IMR-90 (cell line): ENCODE data around the gene CSNK2A1. TPM values are rescaled to one million over a fixed set of nuclear protein-coding genes. Genes with fewer than 3 reads are reported as not detected.

Experiments used
- ATAC-seq: fragments of 200-7000 bp; cut with Tn5 transposase; 2 replicates; pipeline ENCODE4 v1.9.1; 2020; ENCODE audit warnings: low read depth, mild to moderate bottlenecking, moderate library complexity
- BruUV-seq: library from RNA; stranded (reverse); fragments of 400-500 nt; replicated peaks from 2 replicates; lab custom pipeline; 2021; lab: Mats Ljungman, UMichigan
- CTCF ChIA-PET: fragments of 300-600 bp; formaldehyde crosslinking; extraction: SDS; loops from one replicate; lab custom pipeline; 2021; ENCODE audit warnings: antibody characterized with exemption; lab: Yijun Ruan, JAX
- POLR2A ChIA-PET: fragments of 300-600 bp; sonication (Branson Sonifier 250); formaldehyde crosslinking; loops from one replicate; lab custom pipeline; 2022; ENCODE audit warnings: antibody characterized with exemption; ENCODE audit not compliant: unreplicated experiment; lab: Charles Lee
- DNase-seq: peaks from one replicate; pipeline ENCODE4 v3.0.0; 2013
- H2AFZ ChIP-seq: replicated peaks from 2 replicates; pipeline ENCODE3; 2013; ENCODE audit warnings: low read length, mild to moderate bottlenecking; ENCODE audit not compliant: poor library complexity
- H2AK5ac ChIP-seq: 2 replicates; pipeline ENCODE4 v1.6.1; 2013; ENCODE audit warnings: low read depth, low read length, inconsistent platforms
- H2AK9ac ChIP-seq: replicated peaks from 2 replicates; pipeline ENCODE3; 2013; ENCODE audit warnings: mild to moderate bottlenecking, low read depth, low read length, moderate library complexity; ENCODE audit not compliant: poor library complexity
- H2BK120ac ChIP-seq: 2 replicates; pipeline ENCODE4 v1.6.1; 2013; ENCODE audit warnings: low read depth, low read length, inconsistent platforms
- H2BK15ac ChIP-seq: 3 replicates; pipeline ENCODE4 v1.6.1; 2013; ENCODE audit warnings: low read depth, low read length, inconsistent platforms
- H2BK20ac ChIP-seq: 2 replicates; pipeline ENCODE4 v1.6.1; 2013; ENCODE audit warnings: low read depth, mild to moderate bottlenecking, inconsistent platforms, low read length, moderate library complexity
- H2BK5ac ChIP-seq: 2 replicates; pipeline ENCODE4 v1.6.1; 2013; ENCODE audit warnings: mild to moderate bottlenecking, low read depth, low read length, inconsistent platforms; ENCODE audit not compliant: poor library complexity, severe bottlenecking
- H3K14ac ChIP-seq: replicated peaks from 2 replicates; pipeline ENCODE4 v1.6.1; 2013; ENCODE audit warnings: low read depth, low read length, inconsistent platforms
- H3K18ac ChIP-seq: 2 replicates; pipeline ENCODE4 v1.6.1; 2013; ENCODE audit warnings: low read depth, low read length, control low read depth
- H3K23ac ChIP-seq: 2 replicates; pipeline ENCODE4 v1.6.1; 2013; ENCODE audit warnings: low read depth, low read length, inconsistent platforms
- H3K27ac ChIP-seq: 2 replicates; pipeline ENCODE4 v1.5.1; 2013; ENCODE audit warnings: mild to moderate bottlenecking, control low read depth, low read length; ENCODE audit not compliant: insufficient read depth
- H3K27me3 ChIP-seq: 2 replicates; pipeline ENCODE4 v1.6.1; 2013; ENCODE audit warnings: low read length; ENCODE audit not compliant: control insufficient read depth, insufficient read depth
- H3K36me3 ChIP-seq: 2 replicates; pipeline ENCODE4 v1.6.1; 2013; ENCODE audit warnings: low read length, mixed read lengths; ENCODE audit not compliant: control insufficient read depth, insufficient read depth
- H3K4ac ChIP-seq: 2 replicates; pipeline ENCODE4 v1.6.1; 2013; ENCODE audit warnings: low read depth, low read length, inconsistent platforms
- H3K4me1 ChIP-seq: 2 replicates; pipeline ENCODE4 v1.6.1; 2013; ENCODE audit warnings: low read length, mixed read lengths; ENCODE audit not compliant: control insufficient read depth, insufficient read depth
- H3K4me2 ChIP-seq: 2 replicates; pipeline ENCODE4 v1.6.1; 2013; ENCODE audit warnings: low read depth, mild to moderate bottlenecking, control low read depth, low read length, moderate library complexity
- H3K4me3 ChIP-seq: 2 replicates; pipeline ENCODE4 v1.5.1; 2013; ENCODE audit warnings: low read depth, mild to moderate bottlenecking, control low read depth, low read length, moderate library complexity; ENCODE audit not compliant: insufficient read depth
- H3K56ac ChIP-seq: 2 replicates; pipeline ENCODE4 v1.6.1; 2013; ENCODE audit warnings: low read length, inconsistent platforms; ENCODE audit not compliant: insufficient read depth; ENCODE audit errors: extremely low read depth
- H3K79me1 ChIP-seq, 2 experiments: 2 replicates each; pipeline ENCODE4 v1.6.1; 2013; ENCODE audit warnings: low read length in 2 of 2, inconsistent platforms in 1 of 2, low read depth in 1 of 2
- H3K9ac ChIP-seq: 2 replicates; pipeline ENCODE4 v1.6.1; 2013; ENCODE audit warnings: low read depth, low read length, control low read depth
- H3K9me1 ChIP-seq: 2 replicates; pipeline ENCODE4 v1.6.1; 2013; ENCODE audit warnings: low read length, inconsistent platforms; ENCODE audit not compliant: insufficient read depth
- H3K9me3 ChIP-seq: 2 replicates; pipeline ENCODE4 v1.6.1; 2013; ENCODE audit warnings: low read length; ENCODE audit not compliant: control insufficient read depth, insufficient read depth
- H4K20me1 ChIP-seq: 2 replicates; pipeline ENCODE4 v1.6.1; 2013; ENCODE audit warnings: low read length, inconsistent platforms; ENCODE audit not compliant: insufficient read depth
- H4K5ac ChIP-seq: 2 replicates; pipeline ENCODE4 v1.6.1; 2013; ENCODE audit warnings: mild to moderate bottlenecking, low read depth, low read length, control low read depth
- H4K8ac ChIP-seq, 2 experiments: 2 replicates each; pipeline ENCODE4 v1.6.1; 2013; ENCODE audit warnings: low read depth in 2 of 2, low read length in 2 of 2, control low read depth in 1 of 2, inconsistent platforms in 1 of 2
- H4K91ac ChIP-seq: 2 replicates; pipeline ENCODE4 v1.6.1; 2013; ENCODE audit warnings: low read depth, low read length, inconsistent platforms; ENCODE audit not compliant: insufficient read depth
- BHLHE40 ChIP-seq: fragments of 150-350 bp; IDR thresholded peaks from 2 replicates; pipeline ENCODE4 v1.6.1; 2016; ENCODE audit warnings: mild to moderate bottlenecking, low read depth, low read length
- CEBPB ChIP-seq: IDR thresholded peaks from 2 replicates; pipeline ENCODE4 v1.6.1; 2012; ENCODE audit warnings: low read depth, low read length, improper control_type of control experiment
- MAFK ChIP-seq: IDR thresholded peaks from 2 replicates; pipeline ENCODE4 v1.6.1; 2012; ENCODE audit warnings: low read depth, low read length, improper control_type of control experiment
- MAZ ChIP-seq: IDR thresholded peaks from 2 replicates; pipeline ENCODE4 v1.6.1; 2012; ENCODE audit warnings: low read depth, mild to moderate bottlenecking, low read length, improper control_type of control experiment, moderate library complexity, borderline replicate concordance
- POLR2A ChIP-seq: IDR thresholded peaks from 2 replicates; pipeline ENCODE4 v1.6.1; 2012; ENCODE audit warnings: mild to moderate bottlenecking, low read depth, low read length
- SMC3 ChIP-seq: fragments of 150-350 bp; IDR thresholded peaks from 2 replicates; pipeline ENCODE4 v1.6.1; 2016; ENCODE audit warnings: low read depth, mild to moderate bottlenecking, antibody characterized with exemption, low read length, moderate library complexity
- WGBS, 2 experiments: methylation state at CpG; one replicate each; pipeline versions ENCODE4 v1.1.5 to v1.1.7; 2013; ENCODE audit warnings: missing lambda C conversion rate in 2 of 2; ENCODE audit not compliant: insufficient read length in 1 of 2; ENCODE audit errors: extremely low coverage in 2 of 2; 5-methylcytosine and 5-hydroxymethylcytosine counted together
- dilution Hi-C: fragments of 300-500 bp; cut with HindIII; formaldehyde crosslinking; loops from one replicate; pipeline ENCODE4 v1.14.3; 2018; ENCODE audit warnings: low sequenced_read_pairs; ENCODE audit not compliant: unreplicated experiment
- in situ Hi-C: fragments of 300-500 bp; cut with MboI; formaldehyde crosslinking; loops from 3 replicates; pipeline ENCODE4 v1.14.3; 2019; ENCODE audit warnings: low sequenced_read_pairs, inconsistent platforms, mixed read lengths
- intact Hi-C: fragments of 100-400 bp; cut with micrococcal nuclease; formaldehyde crosslinking; loops from 2 replicates; pipeline ENCODE4 v1.10.0; 2022
- polyA plus RNA-seq, 3 experiments: library from polyadenylated mRNA; depleted of rRNA; stranded (reverse); fragments of >200 nt; gene quantifications; 2 replicates each; pipeline ENCODE4 v1.2.3, GENCODE V29; 2012; ENCODE audit warnings: low replicate concordance in 1 of 3
- total RNA-seq: library from RNA; depleted of rRNA; stranded (reverse); fragments of >200 nt; gene quantifications from 2 replicates; pipeline ENCODE4 v1.2.3, GENCODE V29; 2012
- TF ChIP-seq, protein P1 (sequence below): fragments of 150-350 bp; IDR thresholded peaks from 2 replicates; pipeline ENCODE4 v1.6.1; 2017; ENCODE audit warnings: mild to moderate bottlenecking, antibody characterized with exemption, low read length, low read depth

CSNK2A1 gene
- total and polyA plus RNA-seq, 2 of the 4 experiments (the other 2 are of a cell fraction), result 86.3 to 151 TPM

DNA sequence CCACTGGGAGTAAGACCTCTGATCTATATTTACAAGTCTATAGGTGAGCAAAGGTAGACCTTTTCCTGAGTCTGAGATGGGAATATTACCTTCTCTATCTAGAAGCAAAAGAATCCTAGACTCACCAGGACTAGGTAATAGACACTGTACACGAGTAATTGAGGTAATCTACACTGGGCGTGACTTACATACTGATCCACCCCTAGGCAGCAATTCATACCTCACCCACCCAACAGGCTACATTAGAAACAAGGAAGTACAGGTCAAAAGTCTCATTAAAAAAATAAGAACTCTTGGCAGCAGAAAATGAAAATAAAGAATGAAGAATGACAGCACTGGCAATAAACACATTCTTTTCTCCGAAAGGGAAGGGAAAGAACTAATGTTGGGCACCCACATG, 7.6 kb downstream of the CSNK2A1 start:
- Histone ChIP-seq H2BK15ac (no peak overlapping the region), H2BK20ac (no peak overlapping the region), H3K4me3 (no peak overlapping the region), H4K20me1 (peaks cover 95% of the 10 kb centered on the region), H3K9me1 (no peaks in the 10 kb centered on the region; the same call in none of the 2 replicates), H3K27ac (no peak overlapping the region), H3K9ac (no peak overlapping the region), H3K14ac (no peak overlapping the region), H3K23ac (no peak overlapping the region), H2AFZ (no peak overlapping the region), H3K36me3 (peaks cover 6% of the 10 kb centered on the region), H2AK5ac (no peak overlapping the region), H3K27me3 (no peaks in the 10 kb centered on the region), H4K91ac (no peak overlapping the region), H2AK9ac (no peak overlapping the region), H3K79me1 (peaks cover 6 to 56% of the 10 kb centered on the region in 2 experiments; a peak in 3 of 4 replicates), H3K18ac (no peak overlapping the region), H2BK5ac (no peak overlapping the region), H3K4ac (no peak overlapping the region), H4K8ac (no peak overlapping the region), H3K4me2 (no peak overlapping the region), H3K4me1 (peaks cover 3% of the 10 kb centered on the region), H4K5ac (no peak overlapping the region), H3K56ac (no peak overlapping the region), H2BK120ac (no peak overlapping the region), H3K9me3 (peaks cover 9% of the 10 kb centered on the region)
- in situ Hi-C loops, result no loop called here
- POLR2A ChIA-PET, result no interaction called here
- TF ChIP-seq, protein P1, sequence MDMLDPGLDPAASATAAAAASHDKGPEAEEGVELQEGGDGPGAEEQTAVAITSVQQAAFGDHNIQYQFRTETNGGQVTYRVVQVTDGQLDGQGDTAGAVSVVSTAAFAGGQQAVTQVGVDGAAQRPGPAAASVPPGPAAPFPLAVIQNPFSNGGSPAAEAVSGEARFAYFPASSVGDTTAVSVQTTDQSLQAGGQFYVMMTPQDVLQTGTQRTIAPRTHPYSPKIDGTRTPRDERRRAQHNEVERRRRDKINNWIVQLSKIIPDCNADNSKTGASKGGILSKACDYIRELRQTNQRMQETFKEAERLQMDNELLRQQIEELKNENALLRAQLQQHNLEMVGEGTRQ, result no peak
- TF ChIP-seq SMC3 (no peak), BHLHE40 (no peak), MAFK (no peak), MAZ (no peak), CEBPB (no peak), POLR2A (no peak)
- WGBS, 2 experiments, result no CpG with 5 or more reads among the region's 3 CpGs
- dilution Hi-C loops, result no loop called here
- CTCF ChIA-PET, result no interaction called here
- no peak for DNase-seq
- intact Hi-C loops, result no loop called here
- BruUV-seq, result no TSS peak
- peak; percentile 48 for ATAC-seq
